Pulmonary artery endothelial cell (primary cell): Measurements from ENCODE around the gene NLRP11. TPM values are rescaled to one million over a fixed set of nuclear protein-coding genes. Genes with fewer than 3 reads are reported as not detected.

Experiments used
- DNase-seq: peaks from one replicate; pipeline ENCODE4 v3.0.0-alpha.2; 2011; ENCODE audit warnings: low read depth, low spot score
- total RNA-seq: library from RNA; depleted of rRNA; stranded (reverse); fragments of >200 nt; gene quantifications from 2 replicates; pipeline ENCODE4 v1.2.3, GENCODE V29; 2014

Gene NLRP11
- not detected in 2 replicates for total RNA-seq

DNA sequence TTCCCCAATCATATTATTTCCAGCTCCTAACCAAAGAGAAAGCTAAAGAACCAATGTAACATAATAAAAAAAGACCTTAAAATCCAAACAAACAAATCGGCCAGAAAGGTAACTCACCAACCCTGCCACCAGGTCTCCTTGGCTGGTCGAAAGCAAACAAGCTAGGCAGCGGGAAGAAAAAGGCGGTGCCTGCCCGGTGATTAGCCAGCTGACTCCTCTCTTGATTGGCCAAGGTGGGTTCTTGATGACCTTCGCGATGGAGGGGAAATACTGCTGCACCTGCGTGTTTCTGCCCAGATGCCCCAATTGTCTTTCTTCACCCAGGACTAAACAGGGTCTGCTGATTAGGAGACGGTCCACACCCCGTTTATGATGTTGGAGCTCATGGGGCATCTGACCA lies at the start of gene NLRP11:
Gene NLRP11, minus strand, starts transcription at position 154 of the 400 bp plus-strand sequence. CDS start 13,825 bp downstream, outside the sequence.
- no peak for DNase-seq

DNA sequence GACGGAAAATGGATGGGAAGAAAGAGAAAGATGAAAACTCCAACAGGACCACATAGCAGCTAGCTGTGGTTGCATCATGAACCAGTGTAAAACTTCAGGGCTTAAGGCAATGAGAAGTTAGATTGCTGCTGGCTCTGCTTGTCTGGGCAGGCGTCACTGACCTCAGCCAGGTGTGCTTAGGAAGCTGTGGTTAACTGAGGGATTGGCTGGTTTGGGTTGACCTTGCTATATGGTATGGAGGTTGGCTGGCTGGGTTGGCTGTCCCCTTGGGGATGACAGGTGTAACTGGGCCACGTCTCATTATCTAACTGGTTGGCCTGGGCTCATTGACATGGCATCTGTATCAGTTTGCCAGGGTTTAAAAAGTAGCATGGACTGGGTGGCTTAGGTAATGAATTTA lies 45.4 kb upstream of the NLRP11 start:
- DNase-seq = no peak

DNA sequence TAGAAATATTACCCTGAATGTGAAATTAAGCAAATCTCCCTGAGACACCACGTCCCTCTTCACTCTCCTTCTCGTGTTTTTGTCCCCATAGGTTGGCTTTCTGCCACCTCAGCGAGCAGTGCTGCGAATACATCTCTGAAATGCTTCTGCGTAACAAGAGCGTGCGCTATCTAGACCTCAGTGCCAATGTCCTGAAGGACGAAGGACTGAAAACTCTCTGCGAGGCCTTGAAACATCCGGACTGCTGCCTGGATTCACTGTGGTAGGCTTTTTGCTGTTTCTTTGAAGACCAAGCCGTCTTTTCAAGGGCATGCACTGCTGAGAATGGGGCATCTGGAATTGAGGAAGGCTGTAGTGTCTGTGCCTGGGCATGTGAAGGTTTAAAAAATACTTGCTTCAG lies 38.9 kb upstream of the NLRP11 start:
- no peak for DNase-seq

DNA sequence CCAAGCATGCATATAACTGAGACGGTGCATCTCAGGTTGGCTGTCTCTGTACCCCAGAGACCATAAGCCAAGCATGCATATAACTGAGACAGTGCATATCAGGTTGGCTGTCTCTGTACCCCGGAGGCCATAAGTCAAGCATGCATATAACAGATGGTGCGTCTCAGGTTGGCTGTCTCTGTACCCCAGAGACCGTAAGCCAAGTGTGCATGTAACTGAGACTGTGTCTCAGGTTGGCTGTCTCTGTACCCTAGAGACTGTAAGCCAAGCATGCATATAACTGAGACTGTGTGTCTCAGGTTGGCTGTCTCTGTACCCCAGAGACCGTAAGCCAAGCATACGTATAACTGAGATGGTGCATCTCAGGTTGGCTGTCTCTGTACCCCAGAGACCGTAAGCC lies 35.3 kb upstream of the NLRP11 start:
- DNase-seq = no peak

DNA sequence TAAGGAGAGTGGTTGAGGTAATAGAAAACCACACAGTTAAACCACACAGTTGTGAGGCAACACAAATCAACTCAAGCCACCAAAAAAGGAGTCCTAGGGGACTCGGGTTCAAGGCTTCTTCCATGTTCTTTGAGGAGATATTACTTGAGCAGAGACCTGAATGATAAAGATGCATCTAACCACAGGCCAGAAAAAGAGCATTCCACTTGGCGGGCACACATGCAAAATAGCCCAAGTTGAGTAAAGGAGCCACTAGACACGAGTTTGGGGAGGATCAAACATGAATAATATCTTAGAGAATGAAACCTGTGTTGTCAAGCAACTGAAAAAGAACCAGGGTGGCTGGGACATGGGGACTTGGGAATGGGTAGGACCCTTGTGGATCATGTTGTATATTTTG lies 34.7 kb upstream of the NLRP11 start:
- DNase-seq = no peak

DNA sequence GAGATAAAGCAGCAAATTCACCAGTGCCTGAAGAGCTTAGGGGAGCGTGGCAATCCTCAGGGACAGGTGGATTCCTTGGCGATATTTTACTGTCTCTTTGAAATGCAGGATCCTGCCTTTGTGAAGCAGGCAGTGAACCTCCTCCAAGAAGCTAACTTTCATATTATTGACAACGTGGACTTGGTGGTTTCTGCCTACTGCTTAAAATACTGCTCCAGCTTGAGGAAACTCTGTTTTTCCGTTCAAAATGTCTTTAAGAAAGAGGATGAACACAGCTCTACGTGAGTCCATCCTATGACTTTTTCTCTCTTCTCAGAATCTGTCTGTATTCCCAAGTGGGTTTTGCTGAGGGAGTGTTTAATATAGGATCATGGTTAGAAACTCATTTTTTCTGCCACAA lies 27.2 kb upstream of the NLRP11 start:
- DNase-seq = no peak

DNA sequence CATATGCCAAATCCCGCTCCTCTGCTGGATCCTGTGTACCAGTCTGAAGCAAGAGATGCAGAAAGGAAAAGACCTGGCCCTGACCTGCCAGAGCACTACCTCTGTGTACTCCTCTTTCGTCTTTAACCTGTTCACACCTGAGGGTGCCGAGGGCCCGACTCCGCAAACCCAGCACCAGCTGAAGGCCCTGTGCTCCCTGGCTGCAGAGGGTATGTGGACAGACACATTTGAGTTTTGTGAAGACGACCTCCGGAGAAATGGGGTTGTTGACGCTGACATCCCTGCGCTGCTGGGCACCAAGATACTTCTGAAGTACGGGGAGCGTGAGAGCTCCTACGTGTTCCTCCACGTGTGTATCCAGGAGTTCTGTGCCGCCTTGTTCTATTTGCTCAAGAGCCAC lies 26.6 kb upstream of the NLRP11 start:
- no peak for DNase-seq

DNA sequence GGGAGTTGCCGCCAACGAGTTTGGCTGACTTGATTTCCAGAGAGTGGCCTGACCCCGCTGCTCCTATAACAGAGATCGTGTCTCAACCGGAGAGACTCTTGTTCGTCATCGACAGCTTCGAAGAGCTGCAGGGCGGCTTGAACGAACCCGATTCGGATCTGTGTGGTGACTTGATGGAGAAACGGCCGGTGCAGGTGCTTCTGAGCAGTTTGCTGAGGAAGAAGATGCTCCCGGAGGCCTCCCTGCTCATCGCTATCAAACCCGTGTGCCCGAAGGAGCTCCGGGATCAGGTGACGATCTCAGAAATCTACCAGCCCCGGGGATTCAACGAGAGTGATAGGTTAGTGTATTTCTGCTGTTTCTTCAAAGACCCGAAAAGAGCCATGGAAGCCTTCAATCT lies 26.2 kb upstream of the NLRP11 start:
- no peak for DNase-seq

DNA sequence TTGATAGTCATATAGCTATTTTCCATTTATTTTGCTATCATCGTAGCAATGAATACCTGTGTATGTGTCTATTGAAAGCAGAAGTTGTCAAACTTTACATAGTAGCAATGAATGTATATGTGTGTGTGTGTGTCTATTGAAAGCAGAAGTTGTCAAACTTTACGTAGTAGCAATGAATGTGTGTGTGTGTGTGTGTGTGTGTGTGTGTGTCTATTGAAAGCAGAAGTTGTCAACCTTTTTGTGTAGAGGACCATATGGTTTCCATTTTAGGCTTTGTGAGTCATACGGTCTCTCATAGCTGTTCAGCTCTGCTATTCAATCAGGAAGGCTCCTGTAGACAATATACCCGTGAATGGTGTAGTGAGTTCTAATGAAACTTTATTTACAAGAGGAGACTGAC lies 25.4 kb upstream of the NLRP11 start:
- no peak for DNase-seq

DNA sequence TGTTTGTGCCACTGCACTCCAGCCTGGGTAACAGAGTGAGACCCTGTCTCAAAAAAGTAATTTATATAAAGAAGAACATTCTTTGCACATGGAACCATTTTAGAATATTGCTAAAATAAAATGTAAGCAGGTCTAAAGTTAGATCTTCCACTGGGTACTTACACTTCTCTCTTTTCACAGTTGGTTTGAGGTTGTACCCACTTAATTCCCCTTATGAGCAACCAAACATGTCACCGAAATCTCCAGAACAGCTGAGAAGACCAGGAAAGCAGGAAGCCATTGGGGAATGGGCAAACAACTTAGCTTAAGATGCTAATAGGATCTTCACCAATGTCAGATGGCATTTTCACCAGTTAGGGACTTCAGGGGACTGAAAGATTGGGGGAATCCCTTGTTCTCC lies 23.4 kb upstream of the NLRP11 start:
- DNase-seq = no peak

DNA sequence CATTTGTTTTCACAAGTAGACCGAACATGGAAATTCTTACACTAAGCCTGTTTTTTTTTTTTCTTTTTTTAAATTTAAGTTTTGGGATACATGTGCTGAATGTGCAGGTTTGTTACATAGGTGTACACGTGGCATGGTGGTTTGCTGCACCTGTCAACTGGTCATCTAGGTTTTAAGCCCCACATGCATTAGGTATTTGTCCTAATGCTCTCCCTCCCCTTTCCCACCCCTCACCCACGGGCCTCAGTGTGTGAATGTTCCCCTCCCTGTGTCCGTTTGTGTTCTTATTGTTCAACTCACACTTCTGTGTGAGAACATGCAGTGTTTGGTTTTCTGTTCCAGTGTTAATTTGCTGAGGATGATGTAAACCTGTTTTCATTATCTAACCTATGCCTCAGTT lies 7.1 kb upstream of the NLRP11 start:
- no peak for DNase-seq

DNA sequence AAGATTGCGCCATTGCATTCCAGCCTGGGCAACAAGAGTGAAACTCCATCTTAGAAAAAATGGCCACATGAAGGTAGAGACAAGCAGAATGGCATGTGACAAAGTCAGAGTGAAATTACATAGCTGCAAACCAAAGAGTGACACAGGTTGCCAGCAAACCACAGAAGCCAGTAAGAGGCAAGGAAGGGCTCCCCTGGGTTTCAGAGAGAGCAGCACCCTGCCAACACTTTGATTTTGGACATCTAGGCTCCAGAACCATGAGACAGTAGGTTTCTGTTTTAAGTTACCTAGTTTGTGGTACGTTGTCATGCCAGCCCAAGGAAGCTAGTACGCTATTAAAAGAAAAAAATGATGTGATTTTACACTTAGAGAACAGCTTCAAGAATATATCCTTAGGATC lies 6.5 kb upstream of the NLRP11 start:
- no peak for DNase-seq

DNA sequence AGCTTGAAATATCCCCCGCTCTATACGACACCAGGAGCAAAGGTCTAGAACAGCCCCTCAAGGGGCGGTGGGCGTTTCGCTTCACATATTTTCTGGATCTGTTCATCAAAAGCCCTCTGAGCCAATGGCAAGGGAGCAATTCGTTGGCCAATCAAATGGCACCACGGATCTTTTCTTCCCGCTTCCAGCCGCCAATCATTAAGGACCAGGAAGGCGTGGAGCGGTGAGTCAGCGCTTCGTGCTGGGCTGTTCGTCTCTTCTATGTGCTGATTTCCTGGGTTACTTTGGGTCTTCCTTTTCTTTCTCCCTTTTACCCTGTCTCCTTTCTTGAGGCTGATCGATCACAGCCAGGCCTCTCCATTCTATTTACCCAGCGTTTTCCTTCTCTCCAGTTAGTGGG lies 4.5 kb upstream of the NLRP11 start, which contains the start of gene NLRP4:
Gene NLRP4, plus strand, starts transcription at position 201 of the 400 bp plus-strand sequence. CDS start 15,541 bp downstream, outside the sequence.
- no peak for DNase-seq

DNA sequence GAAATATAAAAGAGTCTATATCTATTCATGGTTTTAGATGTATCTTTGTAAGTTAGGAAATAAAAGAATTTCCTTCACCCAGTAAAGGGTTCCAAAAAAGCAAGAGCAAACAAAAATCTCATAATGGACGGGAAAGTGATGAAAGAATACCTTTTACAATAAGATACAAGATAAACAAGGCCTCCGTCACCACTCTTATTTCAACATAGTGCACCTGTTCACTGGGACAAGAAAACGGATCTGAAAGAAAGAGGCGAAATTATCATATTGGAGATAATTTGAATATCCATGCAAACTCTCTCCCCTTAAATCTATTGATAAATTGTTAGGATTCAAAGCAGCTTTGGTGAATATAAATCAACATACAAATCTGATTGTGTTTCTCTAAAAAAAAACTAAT lies 877 bp upstream of the NLRP11 start:
- DNase-seq = no peak

DNA sequence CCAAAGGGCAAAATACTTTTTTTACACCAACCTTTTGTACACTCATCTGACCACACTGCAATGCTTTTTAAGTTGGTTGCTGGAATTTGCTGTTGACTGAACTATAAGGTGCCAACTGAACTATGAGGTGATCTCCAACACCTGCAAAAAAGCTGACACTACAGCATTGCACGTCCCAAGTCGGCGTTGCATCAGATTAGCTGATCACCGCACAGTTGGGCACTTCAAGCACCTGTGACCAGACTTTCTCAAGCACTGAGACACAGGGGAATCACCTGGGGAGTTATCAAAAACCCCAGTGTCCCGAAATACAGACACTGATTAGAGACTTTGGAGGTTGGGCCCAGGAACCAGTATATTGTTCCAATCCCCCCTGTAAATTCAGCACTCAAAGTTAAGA lies 1.1 kb downstream of the NLRP11 start:
- DNase-seq = no peak

DNA sequence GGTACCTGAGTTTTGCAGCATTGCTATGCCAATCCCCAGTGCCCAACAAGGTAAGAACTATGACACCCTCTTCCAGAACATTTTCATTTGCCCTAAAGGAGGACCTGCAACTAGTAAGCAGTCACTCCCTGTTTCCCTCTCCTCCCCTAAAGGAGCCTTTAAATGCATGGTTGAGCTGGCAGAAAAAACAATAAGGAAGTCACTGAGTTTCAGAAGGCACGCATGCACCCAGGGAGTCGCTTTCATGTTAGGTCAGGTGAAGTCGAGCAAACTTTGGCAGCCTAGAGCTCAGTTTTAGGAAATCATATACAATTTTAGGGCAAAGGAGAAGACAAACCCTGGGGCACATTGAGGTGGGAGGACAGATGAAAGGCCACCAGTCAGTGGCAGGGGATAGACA lies 11.8 kb downstream of the NLRP11 start:
- no peak for DNase-seq

DNA sequence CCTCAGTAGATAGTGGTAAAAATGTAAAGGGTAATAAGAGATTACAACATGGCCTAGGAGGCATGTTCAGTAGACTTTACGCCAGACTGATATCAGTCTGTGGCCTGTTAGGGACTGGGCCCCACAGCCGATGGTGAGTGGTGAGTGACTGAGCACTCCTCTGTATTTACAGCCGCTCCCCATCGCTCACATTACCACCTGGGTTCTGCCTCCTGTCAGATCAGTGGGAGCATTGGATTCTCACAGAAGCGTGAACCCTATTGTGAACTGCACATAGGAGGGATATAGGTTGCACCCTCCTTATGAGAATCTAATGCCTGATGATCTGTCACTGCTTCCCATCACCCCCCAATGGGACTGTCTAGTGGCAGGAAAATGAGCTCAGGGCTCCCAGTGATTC lies 17.9 kb downstream of the NLRP11 start:
- DNase-seq = no peak

DNA sequence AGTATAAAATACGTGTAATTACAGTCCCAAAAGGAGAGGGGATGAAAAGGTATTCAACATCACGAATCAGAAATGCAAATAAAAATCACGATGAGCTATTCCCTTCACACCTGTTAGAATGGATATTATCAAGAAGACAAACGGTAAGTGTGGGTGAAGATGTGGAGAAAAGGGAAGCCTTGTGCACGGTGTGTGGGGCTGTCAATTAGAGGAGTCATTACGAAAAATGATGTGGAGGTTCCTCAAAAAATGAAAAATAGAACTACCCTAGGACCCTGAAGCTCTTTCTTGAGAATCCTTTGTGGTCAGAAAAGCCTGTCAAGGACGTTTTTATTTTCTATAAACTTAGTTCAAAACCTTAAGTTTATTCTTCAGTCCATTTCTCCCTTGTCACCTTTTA lies 19.4 kb downstream of the NLRP11 start:
- no peak for DNase-seq

DNA sequence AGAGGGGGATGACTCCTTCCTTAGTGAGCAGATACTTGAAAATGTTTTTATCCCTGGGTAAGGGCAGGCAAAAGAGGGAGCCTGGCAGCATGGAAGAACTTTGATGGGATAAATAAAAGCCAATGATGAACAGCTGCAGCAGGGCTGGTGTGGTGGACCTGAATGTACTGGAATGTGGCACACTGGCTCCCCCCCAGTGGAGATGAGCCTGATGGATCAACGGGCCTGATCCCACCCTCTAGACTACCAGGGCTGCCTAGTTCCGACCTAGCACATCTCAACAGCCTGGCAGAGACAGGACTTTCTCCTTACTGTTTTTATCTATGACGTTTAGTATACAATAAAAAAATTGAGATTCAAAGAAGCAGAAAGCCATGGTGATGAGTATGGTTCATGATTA lies 20.5 kb downstream of the NLRP11 start:
- no peak for DNase-seq

DNA sequence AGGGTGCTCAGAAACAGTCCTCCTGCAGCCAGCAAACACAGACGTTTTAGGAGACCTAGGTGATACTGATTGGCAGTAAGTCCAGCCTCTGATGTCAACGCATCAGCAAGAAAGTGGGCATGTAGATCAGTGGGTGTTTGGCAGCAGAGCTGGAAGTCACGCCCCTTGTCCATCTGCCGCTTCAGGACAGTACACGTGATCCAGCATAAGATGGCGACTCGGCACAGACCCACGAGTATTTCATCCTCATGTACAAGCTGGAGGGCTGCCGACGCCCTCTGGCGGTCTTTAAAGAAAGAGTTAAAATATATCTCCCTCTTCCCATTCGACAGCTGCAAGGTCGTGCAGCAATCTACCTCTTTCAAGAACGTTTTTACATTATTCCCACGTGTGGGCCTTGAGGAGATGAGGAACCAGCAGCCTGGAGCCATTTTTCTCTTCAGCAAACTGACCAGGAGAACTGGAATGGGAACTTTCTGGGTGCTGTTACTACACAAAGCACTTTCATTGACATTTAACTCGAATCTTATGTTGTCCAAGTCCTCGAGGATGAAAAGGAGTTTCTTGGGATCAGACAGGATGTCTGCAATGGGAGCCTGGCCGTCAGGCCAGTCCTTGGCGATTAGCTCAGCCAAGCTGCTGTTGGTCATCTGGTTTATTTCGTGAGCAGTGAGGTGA lies 22.3 kb downstream of the NLRP11 start:
- peak; percentile 29 for DNase-seq

DNA sequence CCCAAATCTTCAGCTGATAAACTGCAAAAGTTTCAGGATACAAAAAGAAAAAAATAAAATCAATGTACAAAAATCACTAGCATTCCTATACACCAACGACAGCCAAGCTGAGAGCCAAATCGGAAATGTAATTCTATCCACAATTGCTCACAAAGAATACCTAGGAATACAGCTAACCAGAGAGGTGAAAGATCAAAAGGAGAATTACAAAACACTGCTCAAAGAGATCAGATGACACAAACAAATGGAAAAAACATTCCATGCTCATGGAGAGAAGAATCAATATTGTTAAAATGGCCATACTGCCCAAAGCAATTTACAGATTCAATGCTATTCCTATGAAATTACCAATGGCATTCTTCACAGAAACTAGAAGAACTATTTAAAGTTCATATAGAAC lies 29.5 kb downstream of the NLRP11 start:
- DNase-seq = no peak

DNA sequence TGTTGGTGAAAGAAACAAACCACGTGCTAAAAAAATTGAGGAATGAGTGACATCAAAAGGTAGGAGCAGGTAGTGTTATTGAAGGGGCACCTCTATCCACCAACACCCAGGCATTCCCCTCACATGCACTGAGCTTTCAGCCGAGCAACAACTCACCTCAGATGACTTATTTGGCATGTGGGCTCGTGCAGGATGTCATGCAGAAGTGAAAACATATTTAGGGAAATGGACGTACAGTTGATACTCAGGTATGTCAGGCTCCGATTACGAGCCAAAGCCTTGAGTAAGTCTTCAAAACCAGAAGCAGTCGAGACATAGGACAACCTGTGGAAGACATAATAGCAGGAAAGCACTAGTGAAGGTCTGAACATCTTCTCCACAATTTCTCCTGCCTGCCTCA lies 30.4 kb downstream of the NLRP11 start:
- DNase-seq = no peak

DNA sequence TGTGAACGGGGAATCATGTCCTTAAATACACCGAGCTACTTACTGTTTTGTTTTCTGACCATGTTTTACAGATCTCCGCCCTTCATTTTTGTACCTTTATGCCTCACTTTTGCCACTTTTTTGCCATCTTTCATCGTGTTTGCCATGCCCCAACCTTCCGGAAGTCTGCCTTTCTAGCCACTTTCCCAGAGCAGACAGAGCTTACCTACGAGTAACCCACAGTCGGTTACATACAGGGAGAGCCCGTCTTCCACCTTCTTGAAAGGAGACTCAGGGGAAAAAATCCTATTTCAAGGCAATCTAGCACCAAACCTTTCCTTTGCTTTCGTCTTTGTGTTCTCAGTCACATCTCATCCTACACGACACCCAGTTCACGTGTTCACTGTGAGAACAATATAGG lies 36.8 kb downstream of the NLRP11 start:
- no peak for DNase-seq

DNA sequence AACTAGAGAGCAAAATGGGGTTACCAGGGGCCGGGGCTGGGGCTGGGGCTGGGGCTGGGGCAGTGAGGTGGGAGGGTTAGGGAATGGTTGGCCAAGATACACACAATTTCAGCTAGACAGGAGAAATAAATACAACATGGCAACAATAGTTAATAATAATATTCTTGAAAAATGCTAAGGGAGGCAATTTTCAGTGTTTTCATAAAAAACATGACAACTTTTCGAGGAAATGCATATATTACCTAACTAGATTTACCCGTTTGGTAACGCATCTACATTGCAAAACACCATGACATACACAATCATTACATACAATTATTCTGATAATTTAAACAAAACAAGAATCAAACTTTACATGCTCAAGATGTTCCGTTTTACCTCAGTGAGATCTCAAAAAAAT lies 50.7 kb downstream of the NLRP11 start:
- DNase-seq = no peak
